Effector memory CD4-positive, alpha-beta T cell (primary cell): ENCODE results near the gene SESN1.

Experiments used
- DNase-seq, 3 donors: peaks; one replicate each; pipeline ENCODE4 v3.0.0-alpha.2; 2020
- H3K27ac ChIP-seq: 2 replicates; pipeline ENCODE4 v1.7.0; 2013; ENCODE audit warnings: mild to moderate bottlenecking, low read length, moderate library complexity; ENCODE audit not compliant: insufficient read depth, poor library complexity, severe bottlenecking
- H3K27me3 ChIP-seq: replicated peaks from 2 replicates; pipeline ENCODE4 v1.7.0; 2013; ENCODE audit warnings: mild to moderate bottlenecking, low read length; ENCODE audit not compliant: insufficient read depth, control insufficient read depth, poor library complexity, severe bottlenecking
- H3K36me3 ChIP-seq: 2 replicates; pipeline ENCODE4 v1.7.0; 2013; ENCODE audit warnings: mild to moderate bottlenecking, low read length, moderate library complexity; ENCODE audit not compliant: control insufficient read depth, insufficient read depth
- H3K4me1 ChIP-seq: 2 replicates; pipeline ENCODE4 v1.7.0; 2013; ENCODE audit warnings: low read length, mild to moderate bottlenecking; ENCODE audit not compliant: control insufficient read depth, insufficient read depth, poor library complexity, severe bottlenecking
- H3K4me3 ChIP-seq: 2 replicates; pipeline ENCODE4 v1.7.0; 2013; ENCODE audit warnings: low read length, low read depth, mild to moderate bottlenecking; ENCODE audit not compliant: insufficient read depth, poor library complexity, severe bottlenecking
- H3K9me3 ChIP-seq: 2 replicates; pipeline ENCODE4 v1.7.0; 2013; ENCODE audit warnings: mild to moderate bottlenecking, low read length, moderate library complexity; ENCODE audit not compliant: control insufficient read depth

SESN1 gene

DNA sequence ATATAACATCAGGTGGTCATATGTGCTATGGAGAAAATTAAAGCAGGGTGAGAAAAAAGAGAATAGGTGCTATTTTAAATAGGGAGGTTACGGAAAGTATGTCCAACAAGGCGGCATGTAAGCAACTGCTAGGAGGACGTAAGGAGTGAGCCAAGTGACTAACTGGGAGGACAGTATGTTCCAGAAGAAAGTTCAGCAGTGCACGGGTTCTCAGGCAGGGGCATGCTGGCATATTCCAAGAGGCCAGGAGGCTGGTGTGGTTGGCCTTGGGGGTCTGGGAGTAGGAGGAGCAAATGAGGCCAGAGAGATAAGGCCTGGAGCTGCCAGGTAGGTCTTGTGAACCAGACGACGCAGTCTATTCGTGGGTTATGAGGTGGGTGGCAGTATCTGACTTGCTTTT lies 134.0 kb downstream of the SESN1 start:
- Histone ChIP-seq H3K9me3 (no peaks in the 10 kb centered on the region), H3K27me3 (no peaks in the 10 kb centered on the region), H3K36me3 (no peaks in the 10 kb centered on the region), H3K4me3 (no peak overlapping the region), H3K27ac (no peak overlapping the region), H3K4me1 (no peaks in the 10 kb centered on the region)
- no peak for DNase-seq

DNA sequence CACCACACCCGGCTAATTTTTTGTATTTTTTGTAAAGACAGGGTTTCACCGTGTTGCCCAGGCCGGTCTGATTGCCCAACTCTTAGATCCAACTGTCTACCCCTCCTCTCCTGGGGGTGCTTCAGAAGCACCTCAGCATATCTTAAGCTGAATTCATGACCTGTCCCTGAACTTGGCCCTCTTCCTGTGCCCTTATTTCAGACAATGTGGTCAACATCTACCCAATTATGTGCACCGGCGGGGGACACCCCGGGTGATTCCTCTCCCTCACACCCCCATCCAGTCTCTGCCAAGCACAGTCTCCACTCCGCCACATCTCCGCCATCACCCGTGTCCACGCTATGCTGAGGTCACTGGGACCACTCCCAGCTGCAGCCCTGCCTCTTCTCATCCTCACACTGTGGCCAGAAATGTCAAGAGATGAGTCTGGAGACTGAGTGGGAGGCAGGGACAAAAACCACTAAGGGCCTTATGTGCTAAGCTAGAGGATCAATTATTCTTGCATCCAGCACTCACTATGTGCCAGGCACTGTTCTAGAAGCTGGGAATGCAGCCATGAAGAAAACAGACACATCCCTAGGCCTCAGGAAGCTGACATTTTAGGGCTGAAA lies 134.6 kb downstream of the SESN1 start:
- no peak overlapping the region for H3K4me3 ChIP-seq
- no peak for DNase-seq
- no peaks in the 10 kb centered on the region for H3K4me1 ChIP-seq
- H3K27ac ChIP-seq, result no peak overlapping the region
- H3K36me3 ChIP-seq, result no peaks in the 10 kb centered on the region
- no peaks in the 10 kb centered on the region for H3K27me3 ChIP-seq
- no peaks in the 10 kb centered on the region for H3K9me3 ChIP-seq

DNA sequence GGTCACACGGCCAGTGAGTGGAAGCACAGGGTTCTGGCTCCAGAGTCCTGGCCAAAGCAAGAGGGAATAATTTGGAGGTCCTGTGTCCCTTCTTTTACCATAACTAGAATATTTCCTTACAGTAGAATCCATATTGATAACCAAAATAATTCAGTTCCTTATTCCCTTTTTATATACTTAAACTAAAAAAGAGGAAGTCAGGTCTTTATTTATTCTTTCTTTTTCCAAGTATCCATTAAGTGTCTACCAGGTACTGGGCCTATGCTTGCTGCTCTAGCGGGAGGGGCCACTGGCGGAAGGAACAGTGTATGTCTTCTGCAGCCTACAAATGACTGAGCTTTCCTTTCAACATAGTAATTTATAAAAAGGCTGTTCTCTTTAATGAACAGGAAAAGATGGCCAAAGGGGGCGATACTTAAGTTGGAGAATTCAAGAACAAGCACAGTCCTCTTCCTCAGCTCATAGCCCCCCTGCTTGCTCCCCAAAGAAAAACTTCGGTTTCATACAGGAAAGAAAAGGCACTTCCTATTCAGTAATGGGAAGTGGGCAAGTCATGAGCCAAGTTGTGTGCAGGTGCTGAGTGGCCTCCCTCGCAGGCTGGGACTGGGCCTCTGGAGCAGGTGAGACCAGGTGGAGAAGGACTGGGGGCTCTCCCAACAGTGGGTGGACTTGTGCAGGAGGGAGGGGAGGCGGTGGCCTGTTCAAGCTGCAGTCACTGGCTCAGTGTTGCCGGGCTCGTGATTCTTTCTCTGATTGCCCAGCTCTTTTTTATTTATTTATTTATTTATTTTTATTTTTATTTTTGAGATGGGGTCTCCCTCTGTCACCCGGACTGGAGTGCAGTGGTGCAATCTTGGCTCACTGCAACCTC lies 135.5 kb downstream of the SESN1 start:
- Histone ChIP-seq H3K27me3 (no peaks in the 10 kb centered on the region), H3K27ac (no peak overlapping the region), H3K9me3 (no peaks in the 10 kb centered on the region), H3K4me3 (no peak overlapping the region), H3K36me3 (no peaks in the 10 kb centered on the region), H3K4me1 (no peaks in the 10 kb centered on the region)
- DNase-seq, result no peak

DNA sequence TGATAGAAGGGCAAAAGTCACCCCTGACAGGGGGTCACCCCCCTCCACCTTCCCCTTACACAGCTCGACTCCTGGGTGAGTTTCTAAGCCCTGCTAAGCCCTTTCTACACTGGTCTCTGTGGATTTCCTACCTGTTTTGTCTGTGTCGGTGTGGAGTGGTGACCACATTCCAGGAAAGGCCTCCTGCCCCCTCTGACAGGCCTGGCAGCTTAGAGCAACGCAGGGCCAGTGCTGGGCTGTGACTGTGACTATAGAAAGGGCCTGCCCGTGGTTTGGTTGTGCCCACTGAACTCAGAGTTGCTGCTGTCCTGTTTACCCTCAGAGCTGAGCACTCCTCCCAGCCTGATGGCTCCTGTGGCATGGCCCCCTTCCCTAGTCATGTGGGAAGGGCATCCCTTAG lies 137.4 kb downstream of the SESN1 start:
- Histone ChIP-seq H3K36me3 (no peaks in the 10 kb centered on the region), H3K27me3 (no peaks in the 10 kb centered on the region), H3K9me3 (no peaks in the 10 kb centered on the region), H3K4me3 (no peak overlapping the region), H3K4me1 (no peaks in the 10 kb centered on the region), H3K27ac (no peak overlapping the region)
- no peak for DNase-seq

DNA sequence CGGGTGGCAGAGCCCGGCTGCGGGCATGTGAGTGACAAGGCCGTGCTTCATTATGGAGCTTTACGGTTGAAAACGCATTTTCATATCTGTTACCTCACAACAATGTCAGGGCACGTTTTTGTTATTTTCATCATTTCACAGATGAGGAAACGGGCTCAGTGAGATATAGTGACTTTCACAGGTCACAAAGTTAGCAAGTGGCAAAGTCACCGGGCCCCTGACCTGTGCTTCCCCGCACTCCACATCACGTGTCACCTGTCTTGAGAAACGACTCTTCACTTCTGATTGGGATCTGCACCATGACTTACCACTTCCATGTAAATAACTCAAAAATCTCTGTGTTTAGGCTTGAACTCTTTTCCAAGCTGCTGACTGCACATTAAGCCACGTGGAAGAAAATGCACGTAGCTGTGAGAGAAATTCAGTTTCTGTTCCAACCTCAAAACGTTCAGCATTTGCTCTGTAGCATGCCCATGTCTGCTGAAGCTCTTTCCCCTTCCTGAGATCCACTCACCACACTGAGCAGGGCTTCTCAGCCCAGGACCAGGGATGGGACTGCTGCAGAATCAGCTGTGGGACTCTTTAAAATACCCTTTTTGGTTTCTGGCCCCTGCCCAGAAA lies 139.2 kb downstream of the SESN1 start:
- H3K9me3 ChIP-seq, result no peaks in the 10 kb centered on the region
- H3K27me3 ChIP-seq, result no peaks in the 10 kb centered on the region
- no peak overlapping the region for H3K4me3 ChIP-seq
- no peak overlapping the region for H3K27ac ChIP-seq
- no peaks in the 10 kb centered on the region for H3K4me1 ChIP-seq
- DNase-seq, result no peak
- no peaks in the 10 kb centered on the region for H3K36me3 ChIP-seq

DNA sequence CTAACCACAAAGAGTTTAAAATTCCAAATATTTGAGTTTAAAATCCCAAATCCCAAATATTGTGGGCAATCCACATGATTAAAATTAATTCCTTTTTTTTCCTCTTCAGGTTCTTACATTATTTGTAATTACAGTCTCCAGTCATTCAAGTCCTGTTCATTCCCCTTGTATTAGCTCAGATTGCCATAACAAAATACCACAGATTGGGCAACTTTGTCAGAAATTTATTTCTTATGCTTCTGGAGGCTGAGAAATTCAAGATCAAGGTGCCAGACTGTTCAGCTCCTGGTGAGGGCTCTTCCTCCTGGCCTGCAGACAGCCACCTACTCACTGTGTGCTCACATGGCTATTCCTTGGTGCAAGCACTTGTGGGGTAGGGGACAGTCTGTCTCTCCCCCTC lies 141.0 kb downstream of the SESN1 start:
- Histone ChIP-seq H3K27ac (no peak overlapping the region), H3K4me3 (no peak overlapping the region), H3K9me3 (no peaks in the 10 kb centered on the region), H3K27me3 (no peaks in the 10 kb centered on the region), H3K4me1 (no peaks in the 10 kb centered on the region), H3K36me3 (no peaks in the 10 kb centered on the region)
- DNase-seq, result no peak

DNA sequence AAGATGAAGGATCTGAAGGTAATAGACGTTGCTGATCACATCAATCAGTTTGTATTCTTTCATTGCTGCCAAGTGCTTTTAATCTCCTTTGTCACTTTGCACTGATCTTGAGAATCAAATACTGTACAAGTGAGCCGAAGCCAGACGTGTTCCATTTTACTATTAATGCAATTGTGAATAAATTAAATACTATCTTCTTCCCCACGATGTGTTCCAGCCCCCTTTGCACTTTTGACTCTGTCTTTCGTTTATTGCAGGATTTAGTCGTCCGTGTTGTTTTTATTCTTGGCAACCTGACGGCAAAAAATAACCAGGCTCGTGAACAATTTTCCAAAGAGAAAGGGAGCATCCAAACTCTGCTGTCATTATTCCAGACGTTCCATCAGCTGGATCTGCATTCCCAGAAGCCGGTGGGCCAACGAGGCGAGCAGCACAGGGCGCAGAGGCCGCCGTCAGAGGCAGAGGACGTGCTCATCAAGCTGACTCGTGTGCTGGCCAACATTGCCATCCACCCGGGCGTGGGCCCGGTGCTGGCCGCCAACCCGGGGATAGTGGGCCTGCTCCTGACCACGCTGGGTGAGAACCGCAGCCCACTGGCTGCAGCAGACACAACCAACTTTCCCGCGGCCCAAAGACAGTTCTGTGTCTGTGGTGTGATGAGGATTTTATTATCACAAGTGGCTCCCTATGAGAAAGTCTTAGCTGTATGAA lies 141.7 kb downstream of the SESN1 start:
- Histone ChIP-seq H3K27me3 (no peaks in the 10 kb centered on the region), H3K9me3 (no peaks in the 10 kb centered on the region), H3K4me3 (no peak overlapping the region), H3K4me1 (no peaks in the 10 kb centered on the region), H3K36me3 (no peaks in the 10 kb centered on the region), H3K27ac (no peak overlapping the region)
- DNase-seq, result no peak

DNA sequence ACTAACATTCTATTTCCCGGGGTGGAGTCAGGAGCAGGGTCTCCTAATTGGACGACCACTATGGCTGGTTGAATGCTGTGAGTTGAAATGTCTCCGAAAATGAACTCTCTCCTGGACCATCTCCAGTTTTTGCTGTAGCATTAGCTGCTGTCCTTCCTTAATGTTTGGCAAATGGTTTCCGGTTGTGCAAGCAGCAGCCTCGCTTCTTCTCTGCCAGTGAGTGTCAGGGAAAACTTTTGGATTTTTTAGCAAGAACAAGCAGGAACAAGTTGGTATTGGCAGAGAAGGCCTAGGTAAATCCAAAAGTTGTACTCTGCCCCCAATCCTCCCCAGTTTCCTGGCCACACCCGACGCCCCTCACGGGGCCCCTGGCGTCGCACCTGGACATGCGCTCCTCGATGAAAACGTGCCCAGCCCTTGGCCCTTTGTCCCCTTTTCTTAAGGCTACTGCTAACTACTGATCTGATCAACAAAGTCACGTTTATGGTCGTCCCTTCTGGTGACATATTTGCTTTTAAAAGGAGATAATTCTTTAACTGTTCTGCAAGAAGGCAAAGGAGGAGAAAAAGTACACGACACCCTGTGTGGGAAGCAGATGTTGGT lies 143.2 kb downstream of the SESN1 start:
- Histone ChIP-seq H3K9me3 (no peaks in the 10 kb centered on the region), H3K4me1 (no peaks in the 10 kb centered on the region), H3K27me3 (no peaks in the 10 kb centered on the region), H3K27ac (no peak overlapping the region), H3K36me3 (no peaks in the 10 kb centered on the region), H3K4me3 (no peak overlapping the region)
- no peak for DNase-seq

DNA sequence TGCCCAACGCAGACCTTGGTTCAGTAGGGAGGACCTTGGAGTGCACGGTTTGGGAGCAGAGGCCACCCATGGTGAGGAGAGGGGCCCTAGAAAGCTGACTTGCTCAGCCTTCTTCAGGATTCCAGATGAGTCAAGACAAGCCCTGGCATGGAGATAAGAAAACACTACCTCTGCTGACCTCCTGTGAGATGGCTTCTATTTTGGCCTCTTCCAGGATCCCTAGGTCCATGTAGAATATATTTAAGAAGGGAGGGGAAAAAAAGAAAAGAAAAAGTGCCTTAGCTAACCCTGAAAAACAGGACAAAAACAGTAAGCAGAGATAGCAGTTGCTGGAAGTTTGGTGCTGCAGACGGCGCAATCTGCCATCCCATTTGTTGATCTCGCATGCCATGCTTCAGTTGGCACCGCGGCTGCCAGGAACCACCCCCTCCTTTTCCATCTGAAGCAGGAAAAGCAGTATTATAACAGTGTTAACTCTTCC lies 146.4 kb downstream of the SESN1 start:
- no peaks in the 10 kb centered on the region for H3K27me3 ChIP-seq
- DNase-seq, result no peak
- H3K9me3 ChIP-seq, result no peaks in the 10 kb centered on the region
- peaks cover 10% of the 10 kb centered on the region for H3K4me1 ChIP-seq
- H3K27ac ChIP-seq, result no peak overlapping the region
- no peak overlapping the region for H3K4me3 ChIP-seq
- no peaks in the 10 kb centered on the region for H3K36me3 ChIP-seq
